K562 (cell line): ENCODE results near the gene LCE2D. TPM values are rescaled to one million over a fixed set of nuclear protein-coding genes. Genes with fewer than 3 reads are reported as not detected.

Source experiments
- ATAC-seq: fragments of 200-7000 bp; cut with Tn5 transposase; 3 replicates; pipeline ENCODE4 v1.9.1; 2020; ENCODE audit warnings: moderate library complexity
- BruUV-seq: library from RNA; stranded (reverse); fragments of 400-500 nt; replicated peaks from 2 replicates; lab custom pipeline; 2021; lab: Mats Ljungman, UMichigan
- CTCF ChIA-PET: fragments of 300-600 bp; formaldehyde crosslinking; extraction: SDS; loops from one replicate; lab custom pipeline; 2021; ENCODE audit warnings: low intra/inter-chr PET ratio; lab: Yijun Ruan, JAX
- POLR2A ChIA-PET: fragments of 300-600, 350-650 bp; sonication (Branson Sonifier 250); formaldehyde crosslinking; extraction: SDS; loops from one replicate; lab custom pipeline; 2021; ENCODE audit warnings: antibody characterized with exemption, inconsistent platforms; lab: Yijun Ruan, JAX
- DNase-seq, 4 experiments: peaks; one replicate each; pipeline versions ENCODE4 v3.0.0 to v3.0.0-alpha.2; 2011 to 2018; ENCODE audit warnings: low spot score in 3 of 4, mixed read lengths in 3 of 4; ENCODE audit errors: extremely low read depth in 1 of 4
- FAIRE-seq: peaks from 2 replicates; lab custom pipeline; 2011; peaks lifted over from hg19 to GRCh38; lab: Jason Lieb, UNC
- H2AFZ ChIP-seq: 2 replicates; pipeline ENCODE4 v1.6.0; 2011; ENCODE audit warnings: low read depth, low read length, control low read depth, inconsistent platforms
- H3K27ac ChIP-seq: fragments of 200-600 bp; 3 replicates; pipeline ENCODE4 v1.8.0; 2011; ENCODE audit warnings: low read depth, mild to moderate bottlenecking, control low read depth, inconsistent platforms, low read length, moderate library complexity, mixed read lengths; ENCODE audit errors: extremely low read depth
- H3K27me3 ChIP-seq, 2 experiments: fragments of 300-600 bp in 1 of 2; 2 replicates in 1 of 2; 3 replicates in 1 of 2; pipeline versions ENCODE4 v1.6.0 to v1.8.0; 2011; ENCODE audit warnings: inconsistent platforms in 2 of 2, low read length in 2 of 2, mild to moderate bottlenecking in 1 of 2, mixed read lengths in 1 of 2, moderate library complexity in 1 of 2; ENCODE audit not compliant: control insufficient read depth in 2 of 2, insufficient read depth in 2 of 2
- H3K36me3 ChIP-seq: fragments of 300-600 bp; 3 replicates; pipeline ENCODE4 v1.8.0; 2011; ENCODE audit warnings: mild to moderate bottlenecking, low read length, inconsistent platforms; ENCODE audit not compliant: control insufficient read depth, insufficient read depth
- H3K4me1 ChIP-seq, 2 experiments: fragments of 200-600 bp in 1 of 2; replicated peaks in 1 of 2; 2 replicates in 1 of 2; 3 replicates in 1 of 2; pipeline versions ENCODE4 v1.5.1 to v1.8.0; 2011; ENCODE audit warnings: inconsistent platforms in 2 of 2, low read length in 2 of 2, mild to moderate bottlenecking in 1 of 2, mixed read lengths in 1 of 2, moderate library complexity in 1 of 2; ENCODE audit not compliant: control insufficient read depth in 2 of 2, insufficient read depth in 2 of 2
- H3K4me2 ChIP-seq: 2 replicates; pipeline ENCODE4 v1.6.1; 2011; ENCODE audit warnings: low read length, control low read depth, inconsistent platforms, mixed read lengths; ENCODE audit not compliant: insufficient read depth
- H3K4me3 ChIP-seq: fragments of 200-600 bp; sonication (generic), shearing (Covaris generic); 2 replicates; pipeline ENCODE4 v1.5.1; 2016; ENCODE audit warnings: control low read depth, inconsistent platforms
- H3K79me2 ChIP-seq: fragments of 200-600 bp; 3 replicates; pipeline ENCODE4 v1.8.0; 2011; ENCODE audit warnings: low read length, inconsistent platforms; ENCODE audit not compliant: control insufficient read depth, insufficient read depth
- H3K9ac ChIP-seq, 2 experiments: 2 replicates each; pipeline versions ENCODE4 v1.6.0 to v1.6.1; 2011; ENCODE audit warnings: low read depth in 2 of 2, low read length in 2 of 2, control low read depth in 1 of 2, inconsistent platforms in 1 of 2, mild to moderate bottlenecking in 1 of 2, mixed read lengths in 1 of 2; ENCODE audit not compliant: insufficient read depth in 1 of 2
- H3K9me1 ChIP-seq: one replicate; pipeline ENCODE4 v1.6.0; 2011; ENCODE audit warnings: inconsistent platforms, mild to moderate bottlenecking, low read length, moderate library complexity; ENCODE audit not compliant: control insufficient read depth, insufficient read depth
- H3K9me3 ChIP-seq: replicated peaks from 2 replicates; pipeline ENCODE4 v1.5.1; 2011; ENCODE audit warnings: low read depth, low read length, inconsistent platforms; ENCODE audit not compliant: control insufficient read depth, insufficient read depth
- H4K20me1 ChIP-seq: replicated peaks from 2 replicates; pipeline ENCODE4 v1.6.1; 2011; ENCODE audit warnings: low read length, inconsistent platforms, mixed read lengths; ENCODE audit not compliant: control insufficient read depth, insufficient read depth
- CXXC5 ChIP-seq: fragments of 250-450 bp; sonication (Bioruptor Pico); IDR thresholded peaks from 2 replicates; pipeline ENCODE4 v1.8.0; 2022; ENCODE audit warnings: inconsistent platforms, mild to moderate bottlenecking, moderate library complexity
- EHMT2 ChIP-seq: fragments of 450-650 bp; IDR thresholded peaks from 2 replicates; pipeline ENCODE4 v1.6.1; 2018; ENCODE audit warnings: antibody characterized with exemption
- FIP1L1 ChIP-seq: fragments of 200-400 bp; formaldehyde crosslinking; IDR thresholded peaks from 2 replicates; pipeline ENCODE4 v1.6.1; 2018; ENCODE audit warnings: mild to moderate bottlenecking, low read depth, low read length; ENCODE audit not compliant: poor library complexity, severe bottlenecking
- GTF3C2 ChIP-seq: IDR thresholded peaks from 3 replicates; pipeline ENCODE4 v1.6.1; 2011; ENCODE audit warnings: borderline replicate concordance, mild to moderate bottlenecking, moderate library complexity; ENCODE audit not compliant: insufficient read length; ENCODE audit errors: extremely low read depth
- HLTF ChIP-seq: fragments of 450-650 bp; IDR thresholded peaks from 2 replicates; pipeline ENCODE4 v1.6.1; 2016
- PURB ChIP-seq: sonication (generic); formaldehyde crosslinking; IDR thresholded peaks from 2 replicates; pipeline ENCODE4 v1.9.0; 2021; ENCODE audit warnings: low read depth, mild to moderate bottlenecking, missing genetic modification reagents
- PYGO2 ChIP-seq: fragments of 450-650 bp; IDR thresholded peaks from 2 replicates; pipeline ENCODE4 v1.6.1; 2016; ENCODE audit warnings: mild to moderate bottlenecking, missing genetic modification characterization, moderate library complexity, missing compliant biosample characterization
- RBM15 ChIP-seq: fragments of 200-400 bp; formaldehyde crosslinking; IDR thresholded peaks from 2 replicates; pipeline ENCODE4 v1.6.1; 2018; ENCODE audit warnings: mild to moderate bottlenecking, low read length, moderate library complexity; ENCODE audit not compliant: insufficient read depth
- SMAD2 ChIP-seq: fragments of 150-350 bp; IDR thresholded peaks from 2 replicates; pipeline ENCODE4 v1.6.1; 2014; ENCODE audit warnings: low read depth, mild to moderate bottlenecking, low read length
- ZNF584 ChIP-seq: fragments of 200-800 bp; sonication (Bioruptor generic); IDR thresholded peaks from 2 replicates; pipeline ENCODE4 v1.6.1; 2016; ENCODE audit warnings: low read depth, mild to moderate bottlenecking, missing genetic modification characterization, missing compliant biosample characterization
- WGBS: fragments of 100-300 bp; shearing (Covaris generic); methylation state at CpG from one replicate; pipeline ENCODE4 v1.1.6; 2016; ENCODE audit warnings: low coverage, mixed read lengths; ENCODE audit not compliant: insufficient coverage; ENCODE audit errors: missing lambda C conversion rate; 5-methylcytosine and 5-hydroxymethylcytosine counted together
- in situ Hi-C: fragments of 300-500 bp; cut with MboI; formaldehyde crosslinking; loops from 4 replicates; pipeline ENCODE4 v1.15.0; 2018; ENCODE audit warnings: inconsistent platforms, mixed read lengths
- intact Hi-C: fragments of 100-400 bp; cut with micrococcal nuclease; formaldehyde crosslinking; loops from 2 replicates; pipeline ENCODE4 v1.14.2; 2022
- polyA plus RNA-seq, 8 experiments: library from polyadenylated mRNA; depleted of rRNA in 4 of 8; stranded (reverse) in 5 of 8; unstranded in 3 of 8; fragments of >200 nt; fragmentation: Nextera tagmentation in 2 of 8; fragmentation: Illumina TruSeq in 1 of 8; extraction: Ambion mirVana in 2 of 8; extraction: Trizol in 1 of 8; gene quantifications; 2 replicates each; pipeline versions ENCODE4 v1.2.1 to v1.2.3, GENCODE V29; 2011 to 2014; ENCODE audit warnings: inconsistent platforms in 1 of 8, missing spikeins in 1 of 8
- total RNA-seq, 7 experiments: library from RNA; depleted of rRNA in 6 of 7; stranded (reverse); fragments of >200 nt in 6 of 7; fragmentation: Illumina TruSeq in 2 of 7; extraction: Trizol in 2 of 7; gene quantifications; 2 replicates each; pipeline versions ENCODE4 v1.2.1 to v1.2.3, GENCODE V29; 2011 to 2021; ENCODE audit warnings: low replicate concordance in 1 of 7

The LCE2D gene
- total and polyA plus RNA-seq, 9 of the 15 experiments (the other 6 are each of a cell fraction or from before 2014, with no cell fraction given): not detected

DNA sequence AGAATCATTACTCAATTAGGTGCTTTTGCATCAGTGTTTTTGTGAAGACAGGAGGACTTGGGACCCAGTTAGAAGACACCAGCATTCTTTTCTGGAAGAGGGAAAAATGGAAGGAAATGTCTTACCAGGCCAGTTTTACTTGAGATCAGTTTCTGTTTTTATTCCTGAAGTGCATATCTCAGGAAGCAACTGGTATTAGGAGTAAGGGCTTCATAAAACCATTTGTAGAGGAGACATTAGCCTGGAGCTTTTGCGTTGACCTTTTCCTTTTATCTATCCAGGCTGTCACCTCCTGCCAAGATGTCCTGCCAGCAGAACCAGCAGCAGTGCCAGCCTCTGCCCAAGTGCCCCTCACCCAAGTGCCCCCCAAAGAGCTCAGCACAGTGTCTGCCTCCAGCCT is 49.7 kb upstream of the LCE2D start, which contains the start of gene LCE3B:
LCE3B (plus strand) TSS at position 301 of the 400 bp plus-strand sequence; CDS start at position 301, 0 bp downstream.
- ChIA-PET CTCF (no interaction called here), POLR2A (no interaction called here)
- ATAC-seq (no peak), DNase-seq (no peak), FAIRE-seq (no peak)
- intact Hi-C loops: no loop called here
- H3K9ac ChIP-seq: no peak within 1 kb of the TSS
- H3K9me1 ChIP-seq: no peaks in the 10 kb centered on the region
- no peaks in the 10 kb centered on the region for H4K20me1 ChIP-seq
- H2AFZ ChIP-seq: no peak within 1 kb of the TSS
- TF ChIP-seq EHMT2: no peak
- no peak for TF ChIP-seq RBM15
- TF ChIP-seq PURB: no peak
- no peak for TF ChIP-seq CXXC5 (CRISPR knock-in tag)
- no peak for TF ChIP-seq HLTF
- TF ChIP-seq PYGO2 (tag): no peak
- TF ChIP-seq GTF3C2: no peak
- no peak for TF ChIP-seq SMAD2
- TF ChIP-seq ZNF584 (CRISPR knock-in tag): no peak
- TF ChIP-seq FIP1L1: no peak
- H3K4me3 ChIP-seq: no peak within 1 kb of the TSS
- in situ Hi-C loops: no loop called here
- no peaks in the 10 kb centered on the region for H3K27me3 ChIP-seq
- H3K79me2 ChIP-seq: no peaks in the 10 kb centered on the region
- H3K4me1 ChIP-seq: no peaks in the 10 kb centered on the region
- no peak within 1 kb of the TSS for H3K27ac ChIP-seq
- H3K4me2 ChIP-seq: no peak within 1 kb of the TSS
- no TSS peak for BruUV-seq
- no peaks in the 10 kb centered on the region for H3K9me3 ChIP-seq
- H3K36me3 ChIP-seq: no peaks in the 10 kb centered on the region
- WGBS: 0% methylated on average over 1 of the region's 1 CpG
